Measurements from ENCODE around the gene ODAPH.

DNA sequence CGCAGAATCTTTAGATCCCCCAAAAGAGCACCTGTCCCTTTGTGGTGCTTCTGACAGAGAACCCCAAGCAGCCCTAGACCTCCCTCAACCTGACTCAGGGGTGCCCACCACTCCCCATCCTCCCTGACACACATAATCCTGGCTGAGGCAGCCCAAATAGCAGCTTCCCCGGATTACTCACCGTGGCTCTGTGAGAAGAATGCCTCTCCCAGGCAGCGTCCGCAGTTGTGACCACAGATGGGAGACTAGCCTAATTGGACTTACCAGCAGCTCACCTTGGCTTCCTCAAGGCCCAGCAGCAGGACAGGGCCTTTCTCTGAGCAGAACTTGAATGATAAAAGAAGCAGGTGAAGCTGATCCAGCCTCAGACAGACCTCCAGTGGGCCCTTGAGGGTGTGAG is 10.3 kb upstream of the ODAPH start:
- TF ChIP-seq CTCF (IDR thresholded peaks at IDR 0.05) (no peak), POLR2A (IDR thresholded peaks at IDR 0.05) (no peak)

Data from esophagus squamous epithelium (tissue), 4 donors.